ENCODE data around the gene AJAP1.
"Not testable (repeated sequence)": the region's sequence is repeated elsewhere in the genome, so short reads cannot be mapped to it uniquely, and the experiment has no call there.

The AJAP1 gene

DNA sequence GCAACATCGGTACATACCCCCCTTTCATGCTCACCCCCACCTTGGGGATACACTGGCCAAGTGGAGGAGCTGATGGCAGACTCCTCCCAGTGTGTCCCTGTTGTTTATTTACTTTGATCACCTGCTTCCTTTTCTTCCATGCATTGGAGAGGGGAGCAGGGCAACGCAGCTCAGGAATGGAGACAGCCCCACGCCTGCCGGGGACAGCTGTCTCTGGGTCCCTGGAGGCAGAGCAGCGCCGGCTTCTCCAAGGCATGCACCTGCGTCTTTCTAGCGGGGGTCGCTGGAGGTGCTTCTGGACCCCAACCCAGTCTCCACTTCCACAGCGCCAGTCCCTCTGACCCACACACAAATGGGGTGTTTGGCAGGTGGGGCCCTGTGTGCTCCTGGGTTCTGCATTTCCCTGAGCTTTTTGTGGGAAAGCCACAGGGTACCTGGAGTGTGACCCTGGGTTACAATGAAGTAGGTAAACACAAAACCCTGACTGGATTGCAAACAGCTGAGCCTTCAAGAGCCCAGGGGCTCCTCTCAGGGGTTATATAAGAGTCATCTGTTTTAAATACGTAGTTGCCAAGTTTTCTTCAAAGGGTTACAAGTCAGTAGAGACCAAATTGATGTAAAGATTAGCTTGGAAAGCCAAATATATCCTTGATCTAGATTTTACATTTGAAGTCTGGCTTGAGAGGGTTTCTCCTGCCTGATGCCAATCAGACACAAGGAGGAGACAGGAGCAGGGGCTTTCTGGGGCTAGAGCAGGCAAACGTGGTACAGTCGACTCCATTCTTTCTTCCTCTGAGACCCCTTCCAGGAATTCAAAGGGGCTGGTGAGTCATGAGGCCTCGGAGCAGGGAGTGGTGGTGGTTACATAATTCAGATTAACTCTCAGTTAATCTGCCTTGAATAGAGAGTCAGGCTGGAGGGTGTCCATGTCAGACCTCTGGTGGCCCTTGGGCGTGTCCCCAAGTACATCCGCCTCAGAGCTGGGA, 4.5 kb downstream of the AJAP1 start:
- no peak for DNase-seq

- no peak for DNase-seq
Measured at GRCh38 chr1:4660917-4661594, 6.6 kb downstream of the AJAP1 start.

GRCh38 chr1:4661595-4661917, 7.1 kb downstream of the AJAP1 start:
- DNase-seq = no peak

DNA sequence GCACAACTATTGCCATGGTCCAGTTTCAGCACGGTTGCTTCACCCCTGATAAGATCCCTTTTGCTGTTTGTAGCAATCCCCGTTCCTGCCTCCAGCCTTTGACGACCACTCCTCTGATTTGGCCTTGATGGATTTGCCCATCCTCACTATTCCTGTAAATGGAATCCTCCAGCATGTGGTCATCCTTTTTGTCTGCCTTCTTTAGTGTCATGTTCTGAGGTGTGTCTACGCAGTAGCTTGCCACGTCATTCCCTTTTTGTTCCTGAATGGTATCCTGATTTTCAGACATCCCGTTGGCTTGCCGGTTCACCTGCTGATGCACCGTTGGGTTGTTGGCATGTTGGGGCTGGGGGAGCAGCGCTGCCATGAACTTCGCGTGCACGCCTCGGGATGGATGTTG, 7.8 kb downstream of the AJAP1 start:
- no peak for DNase-seq

DNA sequence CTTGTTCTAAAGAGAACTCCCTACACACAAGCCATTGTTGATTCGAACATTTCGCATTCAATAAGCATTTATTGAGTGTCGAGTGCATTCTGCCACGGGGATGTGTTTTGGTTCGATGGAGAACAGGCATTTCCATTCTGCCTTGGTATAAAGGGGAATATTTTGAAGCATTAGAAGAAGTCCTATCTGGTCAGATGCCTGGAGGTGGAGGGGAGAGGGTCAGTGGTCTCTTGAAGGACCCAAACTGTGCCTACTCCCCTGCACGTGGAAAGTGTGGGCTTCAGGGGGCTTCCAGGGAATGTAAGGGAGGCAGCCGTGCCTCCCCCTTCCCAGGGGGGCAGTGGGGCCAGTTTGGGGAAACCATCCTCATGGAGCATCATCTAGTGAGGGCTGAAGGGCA, 8.3 kb downstream of the AJAP1 start:
- DNase-seq = no peak

DNA sequence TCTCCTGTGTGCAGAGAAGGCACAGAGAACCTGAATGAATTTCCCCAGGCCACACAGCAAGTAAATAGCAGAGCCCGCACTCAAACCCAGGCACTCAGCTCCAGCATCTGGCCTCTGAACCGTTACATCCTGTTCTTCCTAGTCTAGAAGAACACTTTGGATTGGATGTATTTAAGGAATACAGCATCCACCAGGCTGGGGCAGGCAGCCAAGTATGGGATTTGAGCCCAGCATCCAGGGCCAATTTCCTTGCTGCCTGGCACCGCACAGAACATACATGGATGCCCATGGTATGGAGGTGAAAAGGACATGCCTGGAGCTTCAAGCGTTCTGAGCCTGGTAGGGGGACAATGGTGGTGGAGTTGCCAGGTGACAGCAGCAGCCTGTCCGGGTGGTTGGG, 9.7 kb downstream of the AJAP1 start:
- no peak for DNase-seq

- DNase-seq = no peak
Measured at GRCh38 chr1:4664606-4665005, 10.2 kb downstream of the AJAP1 start.

DNA sequence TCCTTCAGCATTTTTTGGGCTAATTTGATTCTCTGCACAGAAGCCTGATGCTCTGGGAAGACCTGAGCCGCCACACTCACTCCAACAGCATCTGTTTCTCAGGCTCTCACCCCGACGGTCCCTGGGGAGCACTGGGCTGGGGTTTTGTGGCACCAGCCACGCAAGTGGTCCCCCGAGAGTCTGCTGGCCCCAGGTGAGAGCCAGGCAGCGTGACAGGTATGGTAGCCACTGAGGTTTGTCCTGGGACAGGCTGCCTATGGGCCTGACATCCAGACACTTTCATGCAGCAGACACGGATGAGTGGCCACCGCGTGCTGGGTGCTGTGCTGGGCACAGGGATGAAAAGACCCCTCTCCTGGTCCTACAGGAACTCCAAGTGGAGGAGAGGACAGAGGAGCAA, 11.0 kb downstream of the AJAP1 start:
- DNase-seq = no peak

DNA sequence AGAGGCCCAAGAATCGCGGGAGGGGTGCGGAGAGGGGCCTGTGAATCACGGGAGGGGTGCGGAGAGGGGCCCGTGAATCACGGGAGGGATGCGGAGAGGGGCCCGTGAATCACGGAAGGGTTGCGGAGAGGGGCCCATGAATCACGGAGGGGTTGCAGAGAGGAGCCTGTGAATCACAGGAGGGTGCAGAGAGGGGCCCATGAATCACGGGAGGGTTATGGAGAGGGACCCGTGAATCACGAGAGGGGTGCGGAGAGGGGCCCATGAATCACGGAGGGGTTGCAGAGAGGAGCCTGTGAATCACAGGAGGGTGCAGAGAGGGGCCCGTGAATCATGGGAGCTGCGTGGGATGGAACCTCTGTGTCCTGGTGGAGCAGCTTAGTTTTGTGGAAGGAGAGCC, 12.3 kb downstream of the AJAP1 start:
- DNase-seq = not testable (repeated sequence)

DNA sequence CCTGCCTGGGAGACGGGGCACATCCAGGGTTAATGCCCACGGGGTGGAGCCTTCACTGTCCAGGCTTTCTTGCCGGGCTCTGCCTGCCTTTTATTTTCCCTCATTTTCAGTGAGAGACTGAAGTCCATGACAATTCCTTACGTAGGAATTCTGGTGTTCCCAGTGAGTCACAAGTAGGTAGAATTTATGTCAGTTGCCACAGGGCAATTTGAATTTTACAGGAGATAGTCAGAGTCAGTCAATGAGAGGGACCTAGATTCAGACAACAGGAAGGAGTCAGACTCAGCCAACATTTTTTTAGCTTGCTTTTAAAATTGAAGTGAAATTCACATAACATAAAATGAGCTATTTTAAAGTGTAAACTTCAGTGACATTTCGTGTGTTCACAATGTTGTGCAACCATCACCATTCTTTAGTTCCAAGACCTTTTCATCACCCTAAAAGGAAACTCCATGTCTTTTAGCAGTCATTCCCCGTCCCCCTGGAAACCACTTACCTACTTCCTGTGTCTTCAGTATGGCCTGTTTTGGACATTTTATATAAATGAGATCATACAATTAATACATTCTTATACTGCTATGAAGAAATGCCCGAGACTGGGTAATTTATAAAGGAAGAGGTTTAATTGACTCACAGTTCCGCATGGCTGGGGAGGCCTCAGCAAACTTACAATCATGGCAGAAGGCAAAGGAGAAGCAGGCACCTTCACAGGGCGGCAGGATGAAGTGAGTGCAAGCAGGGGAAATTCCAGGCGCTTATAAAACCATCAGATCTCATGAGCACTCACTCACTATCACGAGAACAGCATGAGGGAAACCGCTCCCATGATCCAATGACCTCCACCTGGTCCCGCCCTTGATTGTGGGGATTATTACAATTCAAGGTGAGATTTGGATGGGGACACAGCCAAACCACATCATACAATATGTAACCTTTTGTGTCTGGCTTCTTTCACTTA, 14.6 kb downstream of the AJAP1 start:
- DNase-seq = no peak

DNA sequence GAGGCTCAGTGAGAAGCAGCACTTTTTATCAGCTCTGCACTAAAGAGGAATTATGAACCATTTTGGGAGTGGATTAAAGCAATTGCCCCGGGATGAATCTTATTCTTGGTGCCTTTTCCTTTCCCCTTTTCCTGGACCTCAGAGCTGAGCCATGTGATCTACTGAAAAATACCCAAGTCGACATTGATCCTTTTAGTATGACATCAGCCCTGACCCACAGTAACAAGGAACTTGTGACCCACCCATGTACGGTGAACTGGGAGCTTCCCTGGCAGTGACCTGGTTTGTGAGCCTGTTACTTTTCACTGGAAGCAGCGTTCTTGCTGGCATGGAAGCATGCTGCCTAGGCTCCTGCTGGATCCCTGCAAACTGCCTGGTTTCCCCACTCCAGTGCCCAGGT, 15.9 kb downstream of the AJAP1 start:
- DNase-seq = no peak

DNA sequence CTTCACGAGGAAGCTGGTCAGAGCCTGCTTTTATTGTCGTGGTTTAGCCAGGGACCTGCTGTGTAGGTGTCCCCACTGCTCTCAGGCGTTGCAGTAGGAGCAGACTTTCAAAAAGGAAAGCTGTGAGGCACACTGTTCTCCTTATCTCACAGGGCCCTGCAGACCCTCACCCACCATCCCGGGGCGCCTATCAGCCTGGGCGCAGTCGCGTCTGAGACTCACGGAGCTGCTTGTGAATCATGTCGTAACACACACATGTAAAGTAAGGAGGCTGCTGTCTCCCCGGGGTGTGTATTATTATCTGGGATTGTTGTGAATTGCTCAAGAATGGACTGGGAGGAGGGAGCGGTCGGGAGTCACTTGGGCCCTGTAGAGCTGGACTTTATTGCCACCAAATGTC, 17.4 kb downstream of the AJAP1 start:
- DNase-seq = no peak

DNA sequence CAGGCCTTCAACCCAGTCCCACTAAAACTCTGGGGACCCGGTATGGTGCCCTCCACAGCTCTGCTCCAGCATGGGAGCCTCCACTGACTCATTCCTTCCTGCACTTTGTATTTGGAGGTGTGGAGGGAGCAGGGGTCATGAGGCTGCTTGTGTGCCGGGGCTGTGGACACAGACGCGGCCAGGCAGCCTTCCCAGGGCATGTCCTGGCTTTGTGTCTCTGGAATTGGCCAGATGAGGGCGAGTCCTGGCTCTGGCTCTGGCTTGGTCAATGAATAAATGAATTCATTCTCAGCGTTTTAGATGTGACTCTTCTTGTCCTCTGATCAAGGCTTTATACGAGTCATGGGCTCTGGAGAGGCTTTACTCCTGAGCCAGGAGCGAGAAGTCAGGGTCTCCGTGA, 19.1 kb downstream of the AJAP1 start:
- DNase-seq = no peak

GRCh38 chr1:4674117-4674516, 19.7 kb downstream of the AJAP1 start:
- DNase-seq = peak; percentile 21

- peak; percentile 26 for DNase-seq
Measured at GRCh38 chr1:4674676-4675075, 20.3 kb downstream of the AJAP1 start.

- DNase-seq = no peak
Measured at GRCh38 chr1:4675454-4676186, 21.2 kb downstream of the AJAP1 start.

- DNase-seq = peak; percentile 60
Measured at GRCh38 chr1:4676253-4676652, 21.8 kb downstream of the AJAP1 start.

- DNase-seq = no peak
Measured at GRCh38 chr1:4677608-4678007, 23.2 kb downstream of the AJAP1 start.

DNA sequence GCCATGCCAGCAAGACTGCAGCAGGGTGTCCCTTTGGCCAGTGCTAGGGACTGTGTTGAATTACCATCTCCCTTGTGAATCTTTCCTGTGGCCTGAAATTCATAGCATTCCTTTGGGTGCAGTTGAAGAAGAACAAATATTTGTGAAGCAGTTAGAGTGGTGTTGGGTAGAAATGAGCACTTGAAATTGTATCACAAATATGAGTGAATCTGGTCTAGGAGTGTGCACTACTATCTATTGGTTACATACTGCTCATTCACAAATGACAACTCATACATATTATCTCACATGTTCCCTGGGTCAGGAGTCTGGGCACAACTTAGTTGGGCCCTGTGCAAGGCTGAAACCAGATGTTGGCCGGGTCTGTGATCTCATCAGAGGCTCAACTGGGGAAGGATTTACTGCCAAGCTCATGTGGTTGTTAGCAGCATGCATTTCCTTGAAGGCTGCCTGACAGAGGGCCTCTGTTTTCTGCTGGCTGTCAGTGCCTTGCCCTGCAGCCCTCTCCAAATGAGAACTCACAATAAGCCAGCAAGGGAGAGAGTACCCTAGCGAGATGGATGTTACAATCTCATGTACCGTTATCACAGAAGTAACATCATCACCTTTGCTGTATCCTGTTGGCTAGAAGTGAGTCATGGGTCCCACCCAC, 23.8 kb downstream of the AJAP1 start:
- DNase-seq = no peak

- no peak for DNase-seq
Measured at GRCh38 chr1:4681026-4681425, 26.6 kb downstream of the AJAP1 start.

DNA sequence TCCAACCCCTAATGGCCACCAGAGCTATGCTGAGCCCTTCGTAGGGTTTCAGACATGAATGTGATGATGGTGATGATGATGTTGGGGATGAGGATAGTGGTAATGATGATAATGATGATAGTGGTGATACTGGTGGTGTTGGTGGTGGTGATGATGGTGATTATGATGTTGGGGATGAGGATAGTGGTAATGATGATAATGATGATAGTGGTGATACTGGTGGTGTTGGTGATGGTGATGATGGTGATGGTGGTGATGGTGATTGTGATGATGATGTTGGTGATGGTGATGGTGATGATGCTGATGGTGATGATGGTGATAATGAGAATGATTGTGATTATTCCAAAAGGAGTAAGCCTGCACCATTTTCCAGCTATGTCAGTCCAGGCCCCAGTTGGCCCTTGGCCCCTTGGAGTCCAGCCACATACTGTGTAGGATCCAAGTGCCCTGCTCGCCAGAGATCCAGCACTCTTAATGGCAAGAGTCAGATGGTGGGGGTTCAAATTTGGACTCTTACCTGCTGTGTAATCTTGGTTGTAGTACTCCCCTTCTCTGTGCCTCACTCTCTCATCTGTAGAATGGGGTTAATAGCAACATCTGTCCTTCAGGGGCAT, 28.3 kb downstream of the AJAP1 start:
- DNase-seq = no peak

GRCh38 chr1:4684136-4684535, 29.7 kb downstream of the AJAP1 start:
- no peak for DNase-seq
